ENCODE data around the gene ALG2.

DNA sequence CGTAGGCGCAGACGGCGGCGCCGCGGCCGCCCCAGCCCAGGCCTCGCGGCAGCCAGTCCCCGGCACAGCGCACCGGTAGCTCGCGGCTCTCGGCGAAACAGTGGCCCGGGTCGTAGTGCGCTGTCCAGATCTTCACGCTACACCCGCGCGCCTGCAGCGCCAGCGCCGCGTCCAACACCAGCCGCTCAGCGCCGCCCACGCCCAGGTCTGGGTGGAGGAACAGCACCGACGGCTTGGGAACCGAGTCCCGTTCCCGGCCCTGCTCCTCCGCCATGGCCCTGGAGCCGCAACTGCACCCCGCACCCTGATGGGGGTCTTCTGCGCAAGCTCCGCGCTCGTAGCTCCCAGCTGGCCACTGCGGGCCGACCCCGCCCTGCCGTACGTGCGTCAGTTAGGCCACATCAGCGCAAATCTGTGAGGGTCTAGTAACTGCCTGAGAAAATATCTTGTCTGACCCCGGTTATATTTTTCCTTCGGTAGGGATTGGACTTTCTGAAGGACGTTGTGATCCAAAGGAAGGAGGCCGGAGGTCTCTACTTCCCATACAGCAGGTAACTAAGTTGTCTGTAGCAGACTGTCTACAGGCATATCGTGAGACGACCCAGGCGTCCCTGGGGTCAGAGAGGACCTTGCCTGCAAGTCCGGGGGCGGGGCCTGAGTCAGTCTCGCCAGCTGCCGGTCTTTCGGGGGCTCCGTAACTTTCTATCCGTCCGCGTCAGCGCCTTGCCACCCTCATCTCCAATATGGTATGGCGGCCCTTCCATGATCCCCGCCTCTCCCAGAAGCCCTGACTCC is at the start of gene ALG2, which contains the start of gene SEC61B:
- TF ChIP-seq, protein P1, sequence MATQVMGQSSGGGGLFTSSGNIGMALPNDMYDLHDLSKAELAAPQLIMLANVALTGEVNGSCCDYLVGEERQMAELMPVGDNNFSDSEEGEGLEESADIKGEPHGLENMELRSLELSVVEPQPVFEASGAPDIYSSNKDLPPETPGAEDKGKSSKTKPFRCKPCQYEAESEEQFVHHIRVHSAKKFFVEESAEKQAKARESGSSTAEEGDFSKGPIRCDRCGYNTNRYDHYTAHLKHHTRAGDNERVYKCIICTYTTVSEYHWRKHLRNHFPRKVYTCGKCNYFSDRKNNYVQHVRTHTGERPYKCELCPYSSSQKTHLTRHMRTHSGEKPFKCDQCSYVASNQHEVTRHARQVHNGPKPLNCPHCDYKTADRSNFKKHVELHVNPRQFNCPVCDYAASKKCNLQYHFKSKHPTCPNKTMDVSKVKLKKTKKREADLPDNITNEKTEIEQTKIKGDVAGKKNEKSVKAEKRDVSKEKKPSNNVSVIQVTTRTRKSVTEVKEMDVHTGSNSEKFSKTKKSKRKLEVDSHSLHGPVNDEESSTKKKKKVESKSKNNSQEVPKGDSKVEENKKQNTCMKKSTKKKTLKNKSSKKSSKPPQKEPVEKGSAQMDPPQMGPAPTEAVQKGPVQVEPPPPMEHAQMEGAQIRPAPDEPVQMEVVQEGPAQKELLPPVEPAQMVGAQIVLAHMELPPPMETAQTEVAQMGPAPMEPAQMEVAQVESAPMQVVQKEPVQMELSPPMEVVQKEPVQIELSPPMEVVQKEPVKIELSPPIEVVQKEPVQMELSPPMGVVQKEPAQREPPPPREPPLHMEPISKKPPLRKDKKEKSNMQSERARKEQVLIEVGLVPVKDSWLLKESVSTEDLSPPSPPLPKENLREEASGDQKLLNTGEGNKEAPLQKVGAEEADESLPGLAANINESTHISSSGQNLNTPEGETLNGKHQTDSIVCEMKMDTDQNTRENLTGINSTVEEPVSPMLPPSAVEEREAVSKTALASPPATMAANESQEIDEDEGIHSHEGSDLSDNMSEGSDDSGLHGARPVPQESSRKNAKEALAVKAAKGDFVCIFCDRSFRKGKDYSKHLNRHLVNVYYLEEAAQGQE (IDR thresholded peaks at IDR 0.05; ENCODE audit: borderline replicate concordance), result peak; percentile 76
- TF ChIP-seq EZH2 (IDR thresholded peaks at IDR 0.05; ENCODE audit: borderline replicate concordance, insufficient read depth, low read length, poor library complexity, severe bottlenecking) (no peak), TAF1 (IDR thresholded peaks at IDR 0.05; ENCODE audit: low read depth) (peak; percentile 79), EP300 (conservative IDR thresholded peaks at IDR 0.05; ENCODE audit: poor library complexity, severe bottlenecking) (peak; percentile 63), POLR2AphosphoS5 (IDR thresholded peaks at IDR 0.05) (peak; percentile 92), RAD21 (conservative IDR thresholded peaks at IDR 0.05) (peak; percentile 61), SMC3 (conservative IDR thresholded peaks at IDR 0.05; ENCODE audit: poor library complexity) (peak; percentile 59)
- TF ChIP-seq, protein P2, sequence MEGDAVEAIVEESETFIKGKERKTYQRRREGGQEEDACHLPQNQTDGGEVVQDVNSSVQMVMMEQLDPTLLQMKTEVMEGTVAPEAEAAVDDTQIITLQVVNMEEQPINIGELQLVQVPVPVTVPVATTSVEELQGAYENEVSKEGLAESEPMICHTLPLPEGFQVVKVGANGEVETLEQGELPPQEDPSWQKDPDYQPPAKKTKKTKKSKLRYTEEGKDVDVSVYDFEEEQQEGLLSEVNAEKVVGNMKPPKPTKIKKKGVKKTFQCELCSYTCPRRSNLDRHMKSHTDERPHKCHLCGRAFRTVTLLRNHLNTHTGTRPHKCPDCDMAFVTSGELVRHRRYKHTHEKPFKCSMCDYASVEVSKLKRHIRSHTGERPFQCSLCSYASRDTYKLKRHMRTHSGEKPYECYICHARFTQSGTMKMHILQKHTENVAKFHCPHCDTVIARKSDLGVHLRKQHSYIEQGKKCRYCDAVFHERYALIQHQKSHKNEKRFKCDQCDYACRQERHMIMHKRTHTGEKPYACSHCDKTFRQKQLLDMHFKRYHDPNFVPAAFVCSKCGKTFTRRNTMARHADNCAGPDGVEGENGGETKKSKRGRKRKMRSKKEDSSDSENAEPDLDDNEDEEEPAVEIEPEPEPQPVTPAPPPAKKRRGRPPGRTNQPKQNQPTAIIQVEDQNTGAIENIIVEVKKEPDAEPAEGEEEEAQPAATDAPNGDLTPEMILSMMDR (IDR thresholded peaks at IDR 0.05; ENCODE audit: poor library complexity, severe bottlenecking), result peak; percentile 40
